DOHH2 (cell line): Measurements from ENCODE around the gene SKAP1.

Experiments used
- CTCF ChIP-seq: fragments of 200-600 bp; sonication (generic); IDR thresholded peaks from one replicate; pipeline ENCODE4 v1.5.1; 2014; ENCODE audit warnings: antibody characterized with exemption, mild to moderate bottlenecking, low read depth, low read length; ENCODE audit not compliant: poor library complexity, severe bottlenecking
- EZH2phosphoT487 ChIP-seq: fragments of 200-600 bp; sonication (generic); IDR thresholded peaks from 2 replicates; pipeline ENCODE4 v1.6.1; 2017; ENCODE audit warnings: borderline replicate concordance, mild to moderate bottlenecking, antibody characterized with exemption, low read length, moderate library complexity, mixed read lengths

GRCh38 chr17:48215583-48216139 lies 214.4 kb downstream of the SKAP1 start:
- peak; percentile 34 for TF ChIP-seq CTCF
- no peak for TF ChIP-seq EZH2phosphoT487
